Gastrocnemius medialis (tissue), 4 donors: ENCODE measurements around the gene RIPOR3.

ENCODE experiments used
- CTCF ChIP-seq, 5 experiments: fragments of 450-650 bp in 3 of 5; fragments of 200-600 bp in 2 of 5; sonication (generic) in 2 of 5; IDR thresholded peaks in 4 of 5; conservative IDR thresholded peaks in 1 of 5; 1 replicate in 4 of 5; 2 replicates in 1 of 5; pipeline ENCODE4 v1.5.1; 2016 to 2019; ENCODE audit warnings: antibody characterized with exemption in 5 of 5, mild to moderate bottlenecking in 3 of 5, moderate library complexity in 3 of 5
- POLR2A ChIP-seq, 2 donors: fragments of 450-650 bp; IDR thresholded peaks; one replicate each; pipeline ENCODE4 v1.6.1; 2017; ENCODE audit warnings: antibody characterized with exemption in 2 of 2, mild to moderate bottlenecking in 2 of 2, moderate library complexity in 2 of 2

GRCh38 chr20:50694379-50695134, 3.2 kb upstream of the RIPOR3 start:
- TF ChIP-seq CTCF (IDR thresholded peaks at IDR 0.05 in 4 of 5, conservative IDR thresholded peaks at IDR 0.05 in 1 of 5) (no peak), POLR2A (IDR thresholded peaks at IDR 0.05) (no peak)
